ENCODE data around the gene ARHGAP8.
"Not testable (repeated sequence)": the region's sequence is repeated elsewhere in the genome, so short reads cannot be mapped to it uniquely, and the experiment has no call there.

ARHGAP8 gene

GRCh38 chr22:44895296-44896055, 143.1 kb downstream of the ARHGAP8 start:
- Histone ChIP-seq H3K27me3 (ENCODE audit: insufficient read depth, low read depth, severe bottlenecking) (no peaks in the 10 kb centered on the region), H3K9me3 (ENCODE audit: severe bottlenecking) (no peaks in the 10 kb centered on the region), H3K36me3 (peaks cover 46% of the 10 kb centered on the region), H3K27ac (peak overlapping the region; percentile 76), H3K4me3 (ENCODE audit: low read depth, low read length) (no peak overlapping the region)
- no peak for DNase-seq
- no peak for TF ChIP-seq CTCF (IDR thresholded peaks at IDR 0.05; ENCODE audit: low read depth, low read length)

GRCh38 chr22:44898236-44898635, 145.9 kb downstream of the ARHGAP8 start:
- no peak for TF ChIP-seq CTCF (IDR thresholded peaks at IDR 0.05; ENCODE audit: low read depth, low read length)
- DNase-seq: no peak

GRCh38 chr22:44901301-44901700, 148.9 kb downstream of the ARHGAP8 start:
- Histone ChIP-seq H3K4me3 (ENCODE audit: low read depth, low read length) (no peak overlapping the region), H3K9me3 (ENCODE audit: severe bottlenecking) (peaks cover 3% of the 10 kb centered on the region), H3K27ac (no peak overlapping the region), H3K36me3 (peaks cover 24% of the 10 kb centered on the region), H3K27me3 (ENCODE audit: insufficient read depth, low read depth, severe bottlenecking) (no peaks in the 10 kb centered on the region)
- no peak for DNase-seq
- no peak for TF ChIP-seq CTCF (IDR thresholded peaks at IDR 0.05; ENCODE audit: low read depth, low read length)

More at GRCh38 chr22:44898236-44898635, 145.9 kb downstream of the ARHGAP8 start:
- H3K27me3 ChIP-seq (ENCODE audit: insufficient read depth, low read depth, severe bottlenecking): no peaks in the 10 kb centered on the region
- H3K9me3 ChIP-seq (ENCODE audit: severe bottlenecking): peaks cover 3% of the 10 kb centered on the region
- no peak overlapping the region for H3K27ac ChIP-seq
- peaks cover 29% of the 10 kb centered on the region for H3K36me3 ChIP-seq
- H3K4me3 ChIP-seq (ENCODE audit: low read depth, low read length): no peak overlapping the region

- H3K27ac ChIP-seq; H3K4me3 ChIP-seq (ENCODE audit: low read depth, low read length); DNase-seq; H3K9me3 ChIP-seq (ENCODE audit: severe bottlenecking); H3K27me3 ChIP-seq (ENCODE audit: insufficient read depth, low read depth, severe bottlenecking): not testable (repeated sequence)
- H3K36me3 ChIP-seq: peaks cover 33% of the 10 kb centered on the region
These were observed 150.8 kb downstream of the ARHGAP8 start for GRCh38 chr22:44903164-44903563.

GRCh38 chr22:44904492-44905152, 152.2 kb downstream of the ARHGAP8 start:
- not testable (repeated sequence) for H3K4me3 ChIP-seq (ENCODE audit: low read depth, low read length); H3K27me3 ChIP-seq (ENCODE audit: insufficient read depth, low read depth, severe bottlenecking); H3K9me3 ChIP-seq (ENCODE audit: severe bottlenecking); DNase-seq; H3K27ac ChIP-seq
- peaks cover 38% of the 10 kb centered on the region for H3K36me3 ChIP-seq

- TF ChIP-seq CTCF (IDR thresholded peaks at IDR 0.05; ENCODE audit: low read depth, low read length): no peak
- no peaks in the 10 kb centered on the region for H3K27me3 ChIP-seq (ENCODE audit: insufficient read depth, low read depth, severe bottlenecking)
- H3K9me3 ChIP-seq (ENCODE audit: severe bottlenecking): peaks cover 2% of the 10 kb centered on the region
- H3K4me3 ChIP-seq (ENCODE audit: low read depth, low read length): no peak overlapping the region
- no peak for DNase-seq
- no peak overlapping the region for H3K27ac ChIP-seq
- peaks cover 54% of the 10 kb centered on the region for H3K36me3 ChIP-seq
These were observed 154.0 kb downstream of the ARHGAP8 start for GRCh38 chr22:44906248-44906936.

Data from WERI-Rb-1 (cell line).